HEK293 (cell line): ENCODE results near the gene SRC.
A peak's percentile ranks its signal among the peaks of the same experiment; 100 is the strongest.

Experiments used
- CTCF ChIA-PET: fragments of 350-600 bp; formaldehyde crosslinking; extraction: SDS; loops from one replicate; lab custom pipeline; 2021; ENCODE audit warnings: antibody characterized with exemption; lab: Yijun Ruan, JAX
- POLR2A ChIA-PET: fragments of 300-600 bp; formaldehyde crosslinking; extraction: SDS; loops from one replicate; lab custom pipeline; 2020; ENCODE audit warnings: antibody characterized with exemption, inconsistent platforms; lab: Yijun Ruan, JAX
- H3K27ac ChIP-seq: fragments of 200-500 bp; sonication (Bioruptor generic); 2 replicates; pipeline ENCODE4 v1.5.1; 2014; ENCODE audit warnings: low read depth, low read length, control low read depth, inconsistent platforms; ENCODE audit errors: extremely low read depth
- H3K36me3 ChIP-seq, 2 experiments: fragments of 200-500 bp in 1 of 2; sonication (Bioruptor generic) in 1 of 2; 1 replicate in 1 of 2; 2 replicates in 1 of 2; pipeline ENCODE4 v1.5.1; 2014 to 2017; ENCODE audit warnings: inconsistent platforms in 2 of 2, low read length in 2 of 2; ENCODE audit not compliant: control insufficient read depth in 2 of 2, insufficient read depth in 1 of 2
- H3K4me1 ChIP-seq: fragments of 200-500 bp; sonication (Bioruptor generic); 2 replicates; pipeline ENCODE4 v1.5.1; 2014; ENCODE audit warnings: mild to moderate bottlenecking, low read length, inconsistent platforms; ENCODE audit not compliant: control insufficient read depth, insufficient read depth
- H3K4me3 ChIP-seq: 2 replicates; pipeline ENCODE4 v1.5.1; 2011; ENCODE audit warnings: low read depth, mild to moderate bottlenecking, control low read depth, low read length, moderate library complexity
- H3K9me3 ChIP-seq: fragments of 200-500 bp; sonication (Bioruptor generic); 2 replicates; pipeline ENCODE4 v1.5.1; 2014; ENCODE audit warnings: low read depth, low read length, inconsistent platforms; ENCODE audit not compliant: control insufficient read depth, insufficient read depth
- GLI4 ChIP-seq: fragments of 450-650 bp; formaldehyde crosslinking; IDR thresholded peaks from 2 replicates; pipeline ENCODE4 v1.5.1; 2016; ENCODE audit warnings: missing biosample characterization, missing genetic modification characterization
- GLIS2 ChIP-seq: fragments of 450-650 bp; formaldehyde crosslinking; IDR thresholded peaks from 2 replicates; pipeline ENCODE4 v1.5.1; 2016; ENCODE audit warnings: missing biosample characterization, missing genetic modification characterization
- HOXA7 ChIP-seq: sonication (generic); formaldehyde crosslinking; IDR thresholded peaks from 2 replicates; pipeline ENCODE4 v1.8.1; 2022; ENCODE audit warnings: missing genetic modification reagents, borderline replicate concordance
- KLF10 ChIP-seq: fragments of 450-650 bp; IDR thresholded peaks from 2 replicates; pipeline ENCODE4 v1.5.1; 2018; ENCODE audit warnings: missing biosample characterization, mild to moderate bottlenecking, missing genetic modification characterization
- SP2 ChIP-seq: fragments of 450-650 bp; formaldehyde crosslinking; IDR thresholded peaks from 2 replicates; pipeline ENCODE4 v1.5.1; 2016; ENCODE audit warnings: missing biosample characterization, missing genetic modification characterization
- ZBTB7A ChIP-seq: fragments of 450-650 bp; formaldehyde crosslinking; IDR thresholded peaks from 2 replicates; pipeline ENCODE4 v1.5.1; 2016; ENCODE audit warnings: low read depth, missing biosample characterization, missing genetic modification characterization
- ZNF16 ChIP-seq: fragments of 450-650 bp; formaldehyde crosslinking; IDR thresholded peaks from 2 replicates; pipeline ENCODE4 v1.5.1; 2016; ENCODE audit warnings: low read depth, missing biosample characterization, missing genetic modification characterization
- ZNF248 ChIP-seq: fragments of 450-650 bp; formaldehyde crosslinking; IDR thresholded peaks from 2 replicates; pipeline ENCODE4 v1.5.1; 2017; ENCODE audit warnings: missing biosample characterization, missing genetic modification characterization
- ZNF530 ChIP-seq: fragments of 450-650 bp; formaldehyde crosslinking; IDR thresholded peaks from 2 replicates; pipeline ENCODE4 v1.5.1; 2016; ENCODE audit warnings: low read depth, missing biosample characterization, missing genetic modification characterization
- ZNF664 ChIP-seq: fragments of 450-650 bp; formaldehyde crosslinking; IDR thresholded peaks from 2 replicates; pipeline ENCODE4 v1.5.1; 2016; ENCODE audit warnings: missing biosample characterization, missing genetic modification characterization
- ZNF768 ChIP-seq: fragments of 450-650 bp; formaldehyde crosslinking; IDR thresholded peaks from 2 replicates; pipeline ENCODE4 v1.5.1; 2018; ENCODE audit warnings: missing biosample characterization, mild to moderate bottlenecking, missing genetic modification characterization
- TF ChIP-seq, protein P1 (sequence below): fragments of 450-650 bp; formaldehyde crosslinking; IDR thresholded peaks from 2 replicates; pipeline ENCODE4 v1.5.1; 2016; ENCODE audit warnings: missing biosample characterization, missing genetic modification characterization
- TF ChIP-seq, protein P2 (sequence below): fragments of 450-650 bp; formaldehyde crosslinking; IDR thresholded peaks from 2 replicates; pipeline ENCODE4 v1.5.1; 2016; ENCODE audit warnings: missing biosample characterization, missing genetic modification characterization
- TF ChIP-seq, protein P3 (sequence below): fragments of 450-650 bp; formaldehyde crosslinking; IDR thresholded peaks from 2 replicates; pipeline ENCODE4 v1.5.1; 2016; ENCODE audit warnings: missing biosample characterization, missing genetic modification characterization

Gene SRC

GRCh38 chr20:37346535-37347346, 801 bp downstream of the SRC start:
- H3K9me3 ChIP-seq = no peaks in the 10 kb centered on the region
- H3K36me3 ChIP-seq = peaks cover 0 to 35% of the 10 kb centered on the region in 2 experiments; a peak in 1 of 3 replicates
- POLR2A ChIA-PET = interaction anchor here (1.5 kb wide), 1 partner anchor 11 kb away, joined by 11 read pairs; no protein-coding TSS in a partner anchor
- TF ChIP-seq ZNF768 (tag by site-specific recombination) (peak; percentile 73; the same call in 1 of the 2 replicates), ZNF530 (no peak), GLIS2 (tag by site-specific recombination) (peak; percentile 20; the same call in 1 of the 2 replicates), HOXA7 (CRISPR knock-in tag) (no peak), KLF10 (no peak)
- TF ChIP-seq, protein P1, sequence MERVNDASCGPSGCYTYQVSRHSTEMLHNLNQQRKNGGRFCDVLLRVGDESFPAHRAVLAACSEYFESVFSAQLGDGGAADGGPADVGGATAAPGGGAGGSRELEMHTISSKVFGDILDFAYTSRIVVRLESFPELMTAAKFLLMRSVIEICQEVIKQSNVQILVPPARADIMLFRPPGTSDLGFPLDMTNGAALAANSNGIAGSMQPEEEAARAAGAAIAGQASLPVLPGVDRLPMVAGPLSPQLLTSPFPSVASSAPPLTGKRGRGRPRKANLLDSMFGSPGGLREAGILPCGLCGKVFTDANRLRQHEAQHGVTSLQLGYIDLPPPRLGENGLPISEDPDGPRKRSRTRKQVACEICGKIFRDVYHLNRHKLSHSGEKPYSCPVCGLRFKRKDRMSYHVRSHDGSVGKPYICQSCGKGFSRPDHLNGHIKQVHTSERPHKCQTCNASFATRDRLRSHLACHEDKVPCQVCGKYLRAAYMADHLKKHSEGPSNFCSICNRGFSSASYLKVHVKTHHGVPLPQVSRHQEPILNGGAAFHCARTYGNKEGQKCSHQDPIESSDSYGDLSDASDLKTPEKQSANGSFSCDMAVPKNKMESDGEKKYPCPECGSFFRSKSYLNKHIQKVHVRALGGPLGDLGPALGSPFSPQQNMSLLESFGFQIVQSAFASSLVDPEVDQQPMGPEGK (tag by site-specific recombination) = 0 out of 2 replicates have a peak, but pooled peaks have one; percentile 23
- TF ChIP-seq, protein P2, sequence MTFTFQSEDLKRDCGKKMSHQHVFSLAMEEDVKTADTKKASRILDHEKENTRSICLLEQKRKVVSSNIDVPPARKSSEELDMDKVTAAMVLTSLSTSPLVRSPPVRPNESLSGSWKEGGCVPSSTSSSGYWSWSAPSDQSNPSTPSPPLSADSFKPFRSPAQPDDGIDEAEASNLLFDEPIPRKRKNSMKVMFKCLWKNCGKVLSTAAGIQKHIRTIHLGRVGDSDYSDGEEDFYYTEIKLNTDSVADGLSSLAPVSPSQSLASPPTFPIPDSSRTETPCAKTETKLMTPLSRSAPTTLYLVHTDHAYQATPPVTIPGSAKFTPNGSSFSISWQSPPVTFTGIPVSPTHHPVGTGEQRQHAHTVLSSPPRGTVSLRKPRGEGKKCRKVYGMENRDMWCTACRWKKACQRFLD (tag by site-specific recombination) = no peak
- TF ChIP-seq, protein P3, sequence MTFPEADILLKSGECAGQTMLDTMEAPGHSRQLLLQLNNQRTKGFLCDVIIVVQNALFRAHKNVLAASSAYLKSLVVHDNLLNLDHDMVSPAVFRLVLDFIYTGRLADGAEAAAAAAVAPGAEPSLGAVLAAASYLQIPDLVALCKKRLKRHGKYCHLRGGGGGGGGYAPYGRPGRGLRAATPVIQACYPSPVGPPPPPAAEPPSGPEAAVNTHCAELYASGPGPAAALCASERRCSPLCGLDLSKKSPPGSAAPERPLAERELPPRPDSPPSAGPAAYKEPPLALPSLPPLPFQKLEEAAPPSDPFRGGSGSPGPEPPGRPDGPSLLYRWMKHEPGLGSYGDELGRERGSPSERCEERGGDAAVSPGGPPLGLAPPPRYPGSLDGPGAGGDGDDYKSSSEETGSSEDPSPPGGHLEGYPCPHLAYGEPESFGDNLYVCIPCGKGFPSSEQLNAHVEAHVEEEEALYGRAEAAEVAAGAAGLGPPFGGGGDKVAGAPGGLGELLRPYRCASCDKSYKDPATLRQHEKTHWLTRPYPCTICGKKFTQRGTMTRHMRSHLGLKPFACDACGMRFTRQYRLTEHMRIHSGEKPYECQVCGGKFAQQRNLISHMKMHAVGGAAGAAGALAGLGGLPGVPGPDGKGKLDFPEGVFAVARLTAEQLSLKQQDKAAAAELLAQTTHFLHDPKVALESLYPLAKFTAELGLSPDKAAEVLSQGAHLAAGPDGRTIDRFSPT (tag by site-specific recombination) = peak; percentile 9; the same call in 1 of the 2 replicates
- H3K4me1 ChIP-seq = peaks cover 2% of the 10 kb centered on the region; the same call in 1 of the 2 replicates
- H3K4me3 ChIP-seq = peak overlapping the region; percentile 57
- peak overlapping the region; percentile 41; the same call in 1 of the 2 replicates for H3K27ac ChIP-seq
- CTCF ChIA-PET = no interaction called here

DNA sequence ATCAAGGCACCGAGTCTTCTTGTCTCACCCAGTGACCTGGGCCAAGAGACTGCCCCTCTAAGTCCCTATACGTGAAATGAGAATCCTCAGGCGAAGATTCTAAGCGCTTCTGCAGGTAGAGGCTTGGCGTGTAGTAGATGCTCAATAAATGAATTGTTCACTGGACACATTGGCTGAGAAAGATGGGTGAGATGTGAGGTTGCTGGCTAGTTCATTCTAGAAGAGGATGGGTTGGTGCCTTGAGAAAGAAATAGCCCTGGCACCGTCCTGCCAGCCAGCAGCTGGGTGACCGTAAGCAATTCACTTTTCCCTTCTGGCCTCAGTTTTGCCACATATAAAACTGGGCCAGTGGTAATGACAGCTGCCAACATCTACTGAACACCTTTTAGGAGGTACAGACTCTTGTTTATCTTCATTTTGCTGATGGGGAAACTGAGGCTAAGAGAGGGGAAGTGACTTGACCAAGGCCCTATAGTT, 1.4 kb downstream of the SRC start:
- no peak for TF ChIP-seq ZBTB7A (tag by site-specific recombination)
- no peak for TF ChIP-seq ZNF16
- no peak for TF ChIP-seq GLI4 (tag by site-specific recombination)
- no peak for TF ChIP-seq ZNF248 (tag by site-specific recombination)
- TF ChIP-seq SP2 (tag by site-specific recombination) = no peak
- peak; percentile 99 for TF ChIP-seq ZNF664 (tag by site-specific recombination)
- TF ChIP-seq, protein P3 (tag by site-specific recombination) = no peak
- TF ChIP-seq, protein P2 (tag by site-specific recombination) = no peak

More for the DNA sequence above, 1.4 kb downstream of the SRC start:
- ChIA-PET POLR2A (interaction anchor here (1.7 kb wide), 1 partner anchor 28 kb away, joined by 7 read pairs; no protein-coding TSS in a partner anchor), CTCF (no interaction called here)
- H3K4me1 ChIP-seq = peaks cover 2% of the 10 kb centered on the region; the same call in 1 of the 2 replicates
- no peak overlapping the region for H3K27ac ChIP-seq
- H3K9me3 ChIP-seq = no peaks in the 10 kb centered on the region
- no peak overlapping the region for H3K4me3 ChIP-seq
- peaks cover 0 to 41% of the 10 kb centered on the region in 2 experiments; a peak in 1 of 3 replicates for H3K36me3 ChIP-seq
